ENCODE data around the gene DNM3. TPM values are rescaled to one million over a fixed set of nuclear protein-coding genes. Genes with fewer than 3 reads are reported as not detected.

The DNM3 gene
- total RNA-seq, 6 experiments from 2014 or later, result 0.25 to 0.73 (median 0.39) TPM

GRCh38 chr1:172154551-172154950 lies 313.3 kb downstream of the DNM3 start:
- no peaks in the 10 kb centered on the region; the same call in 1 of the 2 replicates for H3K27me3 Mint-ChIP-seq (ENCODE audit: insufficient read depth)
- peak; percentile 81 for DNase-seq
- H3K27ac Mint-ChIP-seq, result peak overlapping the region; percentile 98
- peaks cover 40% of the 10 kb centered on the region for H3K4me1 Mint-ChIP-seq (ENCODE audit: low read depth)
- H3K9me3 Mint-ChIP-seq, result no peaks in the 10 kb centered on the region
- H3K4me3 Mint-ChIP-seq, result peak overlapping the region; percentile 88
- no peaks in the 10 kb centered on the region for H3K36me3 Mint-ChIP-seq (ENCODE audit: low read depth)
- TF ChIP-seq, protein P1, sequence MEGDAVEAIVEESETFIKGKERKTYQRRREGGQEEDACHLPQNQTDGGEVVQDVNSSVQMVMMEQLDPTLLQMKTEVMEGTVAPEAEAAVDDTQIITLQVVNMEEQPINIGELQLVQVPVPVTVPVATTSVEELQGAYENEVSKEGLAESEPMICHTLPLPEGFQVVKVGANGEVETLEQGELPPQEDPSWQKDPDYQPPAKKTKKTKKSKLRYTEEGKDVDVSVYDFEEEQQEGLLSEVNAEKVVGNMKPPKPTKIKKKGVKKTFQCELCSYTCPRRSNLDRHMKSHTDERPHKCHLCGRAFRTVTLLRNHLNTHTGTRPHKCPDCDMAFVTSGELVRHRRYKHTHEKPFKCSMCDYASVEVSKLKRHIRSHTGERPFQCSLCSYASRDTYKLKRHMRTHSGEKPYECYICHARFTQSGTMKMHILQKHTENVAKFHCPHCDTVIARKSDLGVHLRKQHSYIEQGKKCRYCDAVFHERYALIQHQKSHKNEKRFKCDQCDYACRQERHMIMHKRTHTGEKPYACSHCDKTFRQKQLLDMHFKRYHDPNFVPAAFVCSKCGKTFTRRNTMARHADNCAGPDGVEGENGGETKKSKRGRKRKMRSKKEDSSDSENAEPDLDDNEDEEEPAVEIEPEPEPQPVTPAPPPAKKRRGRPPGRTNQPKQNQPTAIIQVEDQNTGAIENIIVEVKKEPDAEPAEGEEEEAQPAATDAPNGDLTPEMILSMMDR (IDR thresholded peaks at IDR 0.05), result no peak

- Mint-ChIP-seq H3K27me3 (ENCODE audit: insufficient read depth) (no peaks in the 10 kb centered on the region), H3K4me1 (ENCODE audit: low read depth) (peaks cover 37% of the 10 kb centered on the region), H3K4me3 (no peak overlapping the region), H3K36me3 (ENCODE audit: low read depth) (no peaks in the 10 kb centered on the region), H3K27ac (peak overlapping the region; percentile 98), H3K9me3 (no peaks in the 10 kb centered on the region)
- DNase-seq, result no peak
- TF ChIP-seq, protein P1 (IDR thresholded peaks at IDR 0.05), result no peak
Measured at GRCh38 chr1:172155766-172156165, 314.5 kb downstream of the DNM3 start.

- Mint-ChIP-seq H3K4me1 (ENCODE audit: low read depth) (peaks cover 19% of the 10 kb centered on the region), H3K27me3 (ENCODE audit: insufficient read depth) (no peaks in the 10 kb centered on the region), H3K27ac (no peak overlapping the region), H3K9me3 (no peaks in the 10 kb centered on the region), H3K36me3 (ENCODE audit: low read depth) (no peaks in the 10 kb centered on the region), H3K4me3 (no peak overlapping the region)
- TF ChIP-seq, protein P1 (IDR thresholded peaks at IDR 0.05), result no peak
- DNase-seq, result no peak
Measured at GRCh38 chr1:172162236-172162635, 320.9 kb downstream of the DNM3 start.

DNA sequence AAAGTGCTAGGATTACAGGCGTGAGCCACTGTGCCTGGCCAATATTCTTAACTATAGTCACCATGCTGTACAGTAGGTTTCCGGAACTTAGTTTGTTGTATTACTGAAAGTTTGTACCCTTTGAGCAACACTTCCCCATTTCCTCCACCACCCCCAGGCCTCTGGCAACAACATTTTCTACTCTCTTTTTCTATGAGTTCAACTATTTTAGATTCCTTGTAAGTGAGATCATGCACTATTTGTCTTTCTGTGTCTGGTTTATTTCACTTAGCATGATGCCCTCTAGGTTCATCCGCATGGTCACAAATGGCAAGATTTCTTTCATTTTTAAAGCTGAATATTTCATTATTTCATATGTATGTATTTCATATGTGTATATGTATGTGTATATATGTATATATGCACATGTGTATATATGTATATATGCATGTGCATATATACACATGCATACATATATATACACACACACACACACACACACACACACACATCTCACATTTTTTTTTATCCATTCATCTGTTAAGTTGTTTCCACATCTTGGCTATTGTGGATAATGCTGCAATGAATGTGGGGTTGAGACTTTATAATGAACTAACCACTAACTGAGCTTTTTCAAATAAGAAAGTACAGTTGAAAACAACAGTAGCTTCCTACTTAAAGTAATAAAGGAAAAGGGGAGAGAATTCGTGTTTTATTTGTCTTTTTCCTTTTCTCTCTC lies 322.4 kb downstream of the DNM3 start:
- Mint-ChIP-seq H3K4me3 (0 out of 2 replicates have a peak overlapping the region, but pooled peaks have one; percentile 3), H3K36me3 (ENCODE audit: low read depth) (no peaks in the 10 kb centered on the region), H3K27ac (peak overlapping the region; percentile 50), H3K9me3 (no peaks in the 10 kb centered on the region), H3K4me1 (ENCODE audit: low read depth) (peaks cover 27% of the 10 kb centered on the region), H3K27me3 (ENCODE audit: insufficient read depth) (no peaks in the 10 kb centered on the region)
- peak; percentile 22 for DNase-seq
- TF ChIP-seq, protein P1 (IDR thresholded peaks at IDR 0.05), result no peak

DNA sequence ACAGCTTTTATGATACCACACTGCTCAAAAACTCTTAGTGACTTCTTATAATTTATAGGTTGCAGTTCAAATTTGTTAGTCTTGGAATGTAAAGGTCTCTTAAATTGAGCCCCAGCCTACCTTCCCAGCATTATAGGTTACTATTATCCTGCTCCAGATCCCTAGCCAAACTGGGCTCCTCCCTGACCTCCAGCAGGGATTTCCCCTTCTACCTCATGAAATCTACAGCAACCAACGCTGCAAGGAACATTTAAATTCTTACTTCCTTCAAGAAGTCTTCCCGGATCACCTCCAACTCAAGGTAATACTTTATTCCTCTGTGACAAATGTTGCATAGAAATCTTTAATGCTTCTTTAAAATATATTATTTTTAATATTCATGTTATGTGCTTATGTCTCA lies 324.1 kb downstream of the DNM3 start:
- TF ChIP-seq, protein P1 (IDR thresholded peaks at IDR 0.05), result no peak
- H3K4me3 Mint-ChIP-seq, result no peak overlapping the region
- DNase-seq, result no peak
- no peaks in the 10 kb centered on the region for H3K27me3 Mint-ChIP-seq (ENCODE audit: insufficient read depth)
- no peaks in the 10 kb centered on the region for H3K9me3 Mint-ChIP-seq
- H3K27ac Mint-ChIP-seq, result no peak overlapping the region
- peaks cover 40% of the 10 kb centered on the region for H3K4me1 Mint-ChIP-seq (ENCODE audit: low read depth)
- H3K36me3 Mint-ChIP-seq (ENCODE audit: low read depth), result no peaks in the 10 kb centered on the region

Data from HFFc6 (cell line).